ENCODE measurements around the gene RNF212.

The RNF212 gene

DNA sequence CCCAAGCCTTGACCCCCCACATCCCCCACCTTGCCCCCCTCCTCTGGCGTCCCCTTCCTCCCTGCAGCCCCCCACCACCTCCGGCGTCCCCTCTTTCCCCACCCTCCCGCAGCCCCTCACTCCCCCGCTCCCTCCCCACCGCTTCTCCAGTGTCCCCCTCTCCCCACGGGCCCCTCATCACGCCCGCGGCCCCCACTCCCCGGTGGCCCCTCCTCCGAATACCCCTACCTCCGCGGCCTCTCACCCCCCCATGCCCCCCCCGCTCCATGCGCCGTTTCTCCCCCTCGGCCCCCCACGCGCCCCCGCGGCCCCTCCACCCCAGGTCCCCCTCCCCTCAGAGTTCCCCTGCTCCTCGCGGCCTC is 562 bp downstream of the RNF212 start:
- Histone ChIP-seq H3K9me3 (ENCODE audit: control insufficient read depth in 1 of 2, low read length in 2 of 2) (no peaks in the 10 kb centered on the region), H3K27me3 (ENCODE audit: low read depth, low read length) (peaks cover 12% of the 10 kb centered on the region), H3K36me3 (ENCODE audit: control insufficient read depth in 1 of 2, insufficient read depth in 2 of 2, low read length in 2 of 2) (no peaks in the 10 kb centered on the region), H3K27ac (ENCODE audit: low read length) (no peak overlapping the region), H3K4me3 (ENCODE audit: low read depth in 1 of 2, low read length in 2 of 2) (no peak overlapping the region), H3K4me1 (ENCODE audit: control insufficient read depth in 1 of 2, insufficient read depth in 2 of 2, low read length in 2 of 2) (peaks cover 0 to 3% of the 10 kb centered on the region in 2 donors)

DNA sequence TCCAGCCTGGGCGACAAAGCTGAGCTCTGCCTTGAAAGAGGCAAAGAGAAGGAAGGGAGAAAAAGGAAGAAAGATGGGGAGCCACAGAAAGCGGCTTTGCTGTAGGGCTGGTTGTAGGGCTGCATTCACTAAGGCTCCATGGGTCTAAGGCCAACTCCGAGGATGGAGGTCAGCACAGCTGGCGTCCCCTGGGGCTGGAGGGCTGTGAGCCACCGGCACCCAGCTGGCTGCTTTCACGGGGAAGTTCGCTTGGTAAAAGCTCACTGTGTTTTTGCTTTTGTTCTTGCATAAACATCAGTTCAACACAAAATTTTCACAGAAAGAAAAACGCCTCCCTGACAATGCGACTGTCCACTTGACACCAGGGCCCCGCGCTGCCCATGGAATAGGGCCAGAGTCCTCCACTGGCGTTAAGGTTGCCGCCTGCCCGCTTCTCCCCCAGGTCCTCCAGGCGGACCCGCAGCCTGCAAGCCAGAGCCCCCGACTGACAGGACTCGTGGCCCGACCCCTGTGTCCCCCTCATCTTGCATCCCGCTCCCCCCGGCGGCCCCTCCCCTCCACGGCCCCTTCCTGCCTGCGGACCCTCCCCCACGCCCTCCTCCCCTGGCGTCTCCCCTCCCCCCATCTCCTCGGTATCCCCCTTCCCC is 1.1 kb downstream of the RNF212 start:
- H3K27me3 ChIP-seq (ENCODE audit: low read depth, low read length): peaks cover 12% of the 10 kb centered on the region
- H3K36me3 ChIP-seq (ENCODE audit: control insufficient read depth in 1 of 2, insufficient read depth in 2 of 2, low read length in 2 of 2): no peaks in the 10 kb centered on the region
- H3K4me3 ChIP-seq (ENCODE audit: low read depth in 1 of 2, low read length in 2 of 2): no peak overlapping the region
- no peak overlapping the region for H3K27ac ChIP-seq (ENCODE audit: low read length)
- no peaks in the 10 kb centered on the region for H3K9me3 ChIP-seq (ENCODE audit: control insufficient read depth in 1 of 2, low read length in 2 of 2)
- H3K4me1 ChIP-seq (ENCODE audit: control insufficient read depth in 1 of 2, insufficient read depth in 2 of 2, low read length in 2 of 2): peaks cover 0 to 3% of the 10 kb centered on the region in 2 donors

DNA sequence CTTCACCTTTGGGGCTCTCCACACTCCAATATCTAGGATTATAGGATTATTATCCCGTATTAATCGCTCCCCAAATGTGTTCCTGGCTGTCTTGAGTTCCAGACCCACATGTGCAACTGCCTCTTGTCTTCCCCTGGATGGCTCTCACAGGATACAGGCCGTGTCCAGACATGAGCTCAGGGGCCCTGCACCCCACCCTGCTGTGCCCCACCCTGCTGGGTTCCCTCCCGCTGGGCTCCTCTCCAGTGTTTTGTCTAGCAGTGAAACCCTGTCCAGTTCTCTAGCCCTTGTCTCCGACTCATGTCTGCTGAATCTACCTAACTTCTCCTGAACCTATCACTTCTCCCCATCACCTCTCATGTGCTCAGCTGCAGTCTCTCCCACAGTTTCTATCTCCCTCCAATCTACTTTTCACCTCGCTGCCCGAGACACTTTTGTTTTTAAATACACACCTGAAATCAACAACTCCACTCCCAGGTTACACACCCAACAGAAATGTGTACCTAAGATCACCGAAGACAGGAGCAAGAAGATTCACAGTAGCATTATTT is 2.0 kb downstream of the RNF212 start:
- Histone ChIP-seq H3K27ac (ENCODE audit: low read length) (no peak overlapping the region), H3K9me3 (ENCODE audit: control insufficient read depth in 1 of 2, low read length in 2 of 2) (no peaks in the 10 kb centered on the region), H3K4me3 (ENCODE audit: low read depth in 1 of 2, low read length in 2 of 2) (no peak overlapping the region), H3K4me1 (ENCODE audit: control insufficient read depth in 1 of 2, insufficient read depth in 2 of 2, low read length in 2 of 2) (peaks cover 0 to 3% of the 10 kb centered on the region in 2 donors), H3K36me3 (ENCODE audit: control insufficient read depth in 1 of 2, insufficient read depth in 2 of 2, low read length in 2 of 2) (no peaks in the 10 kb centered on the region), H3K27me3 (ENCODE audit: low read depth, low read length) (peaks cover 12% of the 10 kb centered on the region)

DNA sequence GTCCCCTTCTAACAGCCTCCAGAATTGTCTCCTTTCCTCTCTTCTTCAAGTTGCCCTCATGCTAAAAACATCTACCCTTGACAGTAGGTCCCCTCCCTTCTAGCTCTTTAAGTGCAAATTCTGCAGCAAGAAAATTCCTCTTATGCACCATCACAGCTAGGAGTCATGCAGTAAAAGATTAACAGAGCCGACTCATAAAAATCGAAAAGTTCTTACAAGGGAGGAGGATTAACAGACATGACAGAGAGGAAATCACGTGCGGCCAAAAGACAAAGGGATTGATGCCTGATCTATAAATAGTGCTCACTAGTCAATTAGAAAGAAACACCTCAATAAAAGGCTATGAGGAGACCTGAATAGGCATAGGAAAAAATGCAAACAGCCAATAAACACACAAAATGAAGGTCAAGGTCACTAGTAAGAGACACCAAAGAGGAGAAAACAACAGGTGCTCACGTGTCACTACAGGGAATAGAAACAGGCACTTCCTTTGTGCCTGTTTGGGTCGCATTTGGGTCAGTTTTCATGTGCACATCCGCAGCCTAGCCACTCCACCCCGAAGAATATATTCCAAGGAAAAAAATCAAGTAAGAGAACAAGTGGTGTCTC is 3.4 kb downstream of the RNF212 start:
- Histone ChIP-seq H3K27ac (ENCODE audit: low read length) (no peak overlapping the region), H3K36me3 (ENCODE audit: control insufficient read depth in 1 of 2, insufficient read depth in 2 of 2, low read length in 2 of 2) (no peaks in the 10 kb centered on the region), H3K27me3 (ENCODE audit: low read depth, low read length) (peaks cover 12% of the 10 kb centered on the region), H3K4me1 (ENCODE audit: control insufficient read depth in 1 of 2, insufficient read depth in 2 of 2, low read length in 2 of 2) (peaks cover 0 to 3% of the 10 kb centered on the region in 2 donors), H3K9me3 (ENCODE audit: control insufficient read depth in 1 of 2, low read length in 2 of 2) (no peaks in the 10 kb centered on the region), H3K4me3 (ENCODE audit: low read depth in 1 of 2, low read length in 2 of 2) (no peak overlapping the region)

DNA sequence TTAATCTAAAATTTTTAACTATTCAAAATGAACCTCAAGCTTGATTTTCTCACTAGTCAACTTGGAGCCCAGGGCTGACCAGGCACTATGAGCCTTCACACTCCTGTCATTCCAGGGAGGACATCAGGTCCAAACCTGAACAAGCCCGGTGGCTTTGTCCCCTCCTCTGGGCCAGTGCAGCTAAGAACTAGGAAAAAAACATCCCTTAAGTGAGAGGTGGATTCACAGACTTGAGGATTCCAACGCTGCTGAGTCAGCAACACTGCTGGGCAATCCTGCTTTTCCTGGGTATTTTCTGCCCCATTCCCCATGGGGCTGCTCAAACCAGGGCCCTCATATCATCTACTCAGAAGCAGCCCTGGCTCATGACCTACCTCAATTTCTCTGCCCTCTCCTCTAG is 4.0 kb downstream of the RNF212 start:
- Histone ChIP-seq H3K36me3 (ENCODE audit: control insufficient read depth in 1 of 2, insufficient read depth in 2 of 2, low read length in 2 of 2) (no peaks in the 10 kb centered on the region), H3K4me1 (ENCODE audit: control insufficient read depth in 1 of 2, insufficient read depth in 2 of 2, low read length in 2 of 2) (peaks cover 0 to 3% of the 10 kb centered on the region in 2 donors), H3K9me3 (ENCODE audit: control insufficient read depth in 1 of 2, low read length in 2 of 2) (no peaks in the 10 kb centered on the region), H3K27ac (ENCODE audit: low read length) (no peak overlapping the region), H3K4me3 (ENCODE audit: low read depth in 1 of 2, low read length in 2 of 2) (no peak overlapping the region), H3K27me3 (ENCODE audit: low read depth, low read length) (peaks cover 12% of the 10 kb centered on the region)

DNA sequence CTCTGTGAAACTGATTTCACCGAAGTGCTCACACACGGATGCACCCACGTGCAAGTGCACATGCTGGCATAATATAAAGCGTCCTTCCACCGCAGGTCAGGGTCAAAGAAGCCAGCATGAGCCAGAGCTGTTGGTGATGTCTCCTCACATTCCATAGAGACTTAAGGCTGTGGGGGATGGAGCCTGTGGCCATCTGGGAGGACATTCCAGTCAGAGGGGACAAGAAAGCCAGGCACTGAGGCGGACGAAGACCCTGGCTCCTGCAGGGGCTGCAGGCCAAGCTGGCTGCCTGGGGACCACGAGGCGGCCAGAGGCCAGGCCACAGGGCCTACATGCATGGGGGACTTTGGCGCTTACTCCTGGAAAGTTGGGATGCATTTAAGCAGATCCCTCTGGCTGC is 7.7 kb downstream of the RNF212 start:
- H3K4me3 ChIP-seq (ENCODE audit: low read depth in 1 of 2, low read length in 2 of 2): no peak overlapping the region
- H3K36me3 ChIP-seq (ENCODE audit: control insufficient read depth in 1 of 2, insufficient read depth in 2 of 2, low read length in 2 of 2): no peaks in the 10 kb centered on the region
- no peak overlapping the region for H3K27ac ChIP-seq (ENCODE audit: low read length)
- no peaks in the 10 kb centered on the region for H3K4me1 ChIP-seq (ENCODE audit: control insufficient read depth in 1 of 2, insufficient read depth in 2 of 2, low read length in 2 of 2)
- H3K27me3 ChIP-seq (ENCODE audit: low read depth, low read length): peaks cover 2% of the 10 kb centered on the region
- H3K9me3 ChIP-seq (ENCODE audit: control insufficient read depth in 1 of 2, low read length in 2 of 2): no peaks in the 10 kb centered on the region

DNA sequence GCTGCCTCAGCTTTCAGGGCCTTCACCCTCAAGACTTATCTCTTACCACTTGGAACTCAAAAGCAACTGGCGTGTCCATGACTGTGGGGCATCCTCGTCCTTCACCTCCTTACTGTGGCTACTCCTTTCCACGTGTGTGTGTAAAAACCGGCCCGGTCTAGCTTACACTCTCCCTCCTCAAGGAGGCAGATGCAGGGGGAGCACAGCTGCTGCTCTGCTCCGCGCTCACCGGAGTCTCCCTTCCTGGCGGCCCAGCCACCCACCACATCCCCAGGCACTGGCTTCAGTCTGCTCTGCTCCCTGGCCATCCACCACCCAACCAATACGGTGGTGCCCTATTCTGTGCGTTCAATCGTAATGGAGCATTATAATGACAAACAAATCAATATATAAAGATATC is 8.3 kb downstream of the RNF212 start:
- H3K27ac ChIP-seq (ENCODE audit: low read length): no peak overlapping the region
- H3K4me1 ChIP-seq (ENCODE audit: control insufficient read depth in 1 of 2, insufficient read depth in 2 of 2, low read length in 2 of 2): no peaks in the 10 kb centered on the region
- no peak overlapping the region for H3K4me3 ChIP-seq (ENCODE audit: low read depth in 1 of 2, low read length in 2 of 2)
- H3K9me3 ChIP-seq (ENCODE audit: control insufficient read depth in 1 of 2, low read length in 2 of 2): no peaks in the 10 kb centered on the region
- no peaks in the 10 kb centered on the region for H3K27me3 ChIP-seq (ENCODE audit: low read depth, low read length)
- H3K36me3 ChIP-seq (ENCODE audit: control insufficient read depth in 1 of 2, insufficient read depth in 2 of 2, low read length in 2 of 2): no peaks in the 10 kb centered on the region

DNA sequence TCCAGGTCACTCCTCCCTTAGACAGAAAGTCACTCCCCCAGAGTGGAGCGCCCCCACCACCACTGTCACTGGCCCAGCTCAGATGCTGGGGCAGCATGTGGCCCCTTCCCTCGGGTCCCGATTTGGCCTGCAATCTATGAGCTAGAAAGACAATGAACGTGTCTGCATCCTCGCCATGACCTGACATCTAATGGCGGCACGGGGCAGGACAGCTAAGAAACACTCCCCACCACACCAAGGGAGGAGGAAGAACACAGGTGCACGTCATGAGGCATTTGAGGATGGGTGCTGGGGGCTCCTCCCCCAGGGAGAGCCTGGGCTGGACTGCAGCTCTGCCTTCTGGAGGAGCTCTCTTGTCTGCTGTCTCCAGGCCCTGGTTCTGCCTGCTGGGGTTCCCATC is 8.7 kb downstream of the RNF212 start:
- no peaks in the 10 kb centered on the region for H3K36me3 ChIP-seq (ENCODE audit: control insufficient read depth in 1 of 2, insufficient read depth in 2 of 2, low read length in 2 of 2)
- no peaks in the 10 kb centered on the region for H3K27me3 ChIP-seq (ENCODE audit: low read depth, low read length)
- H3K4me3 ChIP-seq (ENCODE audit: low read depth in 1 of 2, low read length in 2 of 2): no peak overlapping the region
- H3K27ac ChIP-seq (ENCODE audit: low read length): no peak overlapping the region
- H3K4me1 ChIP-seq (ENCODE audit: control insufficient read depth in 1 of 2, insufficient read depth in 2 of 2, low read length in 2 of 2): no peaks in the 10 kb centered on the region
- H3K9me3 ChIP-seq (ENCODE audit: control insufficient read depth in 1 of 2, low read length in 2 of 2): no peaks in the 10 kb centered on the region

DNA sequence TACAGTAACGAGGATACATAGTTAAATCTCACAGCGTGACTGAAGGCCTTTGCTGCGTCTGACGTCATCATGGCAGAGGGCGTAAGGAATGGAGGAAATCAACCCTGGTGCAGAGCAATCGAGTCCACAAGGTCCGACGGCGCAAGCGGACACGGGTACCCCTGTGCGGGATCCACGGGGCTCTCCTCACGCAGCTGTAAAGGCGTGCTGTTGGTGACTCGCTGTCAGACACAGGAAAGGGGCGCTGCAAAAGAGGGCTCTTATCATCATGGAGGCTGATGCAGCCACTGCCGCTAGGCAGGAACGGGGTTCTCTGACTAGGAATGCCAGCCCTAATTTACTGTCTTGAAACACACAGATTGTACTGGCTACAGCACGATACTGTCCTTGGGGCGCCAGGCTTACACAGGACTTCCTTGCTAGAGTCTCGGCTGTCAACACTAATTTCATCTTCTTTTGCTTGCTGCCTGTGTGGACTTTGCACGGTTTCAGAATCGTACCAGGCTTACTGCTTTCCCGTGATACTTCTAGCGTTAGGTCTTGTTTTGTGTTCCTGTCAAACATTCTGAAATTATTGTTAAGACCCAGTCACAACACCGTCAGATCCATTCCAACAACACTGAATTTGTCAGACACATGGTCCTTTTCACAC is 13.6 kb downstream of the RNF212 start:
- no peaks in the 10 kb centered on the region for H3K9me3 ChIP-seq (ENCODE audit: control insufficient read depth in 1 of 2, low read length in 2 of 2)
- no peaks in the 10 kb centered on the region for H3K27me3 ChIP-seq (ENCODE audit: low read depth, low read length)
- no peak overlapping the region for H3K4me3 ChIP-seq (ENCODE audit: low read depth in 1 of 2, low read length in 2 of 2)
- H3K36me3 ChIP-seq (ENCODE audit: control insufficient read depth in 1 of 2, insufficient read depth in 2 of 2, low read length in 2 of 2): no peaks in the 10 kb centered on the region
- H3K27ac ChIP-seq (ENCODE audit: low read length): no peak overlapping the region
- H3K4me1 ChIP-seq (ENCODE audit: control insufficient read depth in 1 of 2, insufficient read depth in 2 of 2, low read length in 2 of 2): no peaks in the 10 kb centered on the region

DNA sequence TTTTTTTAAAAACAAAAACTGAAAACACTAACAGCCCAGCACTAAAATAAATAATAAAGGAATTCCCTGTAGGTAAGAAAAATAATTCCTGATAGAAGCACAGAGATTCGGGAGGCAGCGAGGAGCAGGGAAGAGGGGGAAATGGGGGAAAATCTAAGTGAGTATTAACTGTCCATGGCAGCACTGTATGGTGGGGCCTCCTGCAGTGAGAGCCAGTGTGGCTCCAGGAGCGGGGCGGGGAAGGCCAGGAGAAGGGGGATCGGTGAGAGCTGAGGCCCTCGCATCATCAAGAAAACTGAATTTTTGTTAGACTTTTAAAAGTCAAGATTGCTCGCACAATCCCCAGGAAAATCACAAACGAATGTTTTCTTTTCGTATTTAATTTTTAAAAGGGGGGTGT is 14.1 kb downstream of the RNF212 start:
- no peaks in the 10 kb centered on the region for H3K9me3 ChIP-seq (ENCODE audit: control insufficient read depth in 1 of 2, low read length in 2 of 2)
- no peaks in the 10 kb centered on the region for H3K36me3 ChIP-seq (ENCODE audit: control insufficient read depth in 1 of 2, insufficient read depth in 2 of 2, low read length in 2 of 2)
- H3K27ac ChIP-seq (ENCODE audit: low read length): no peak overlapping the region
- no peak overlapping the region for H3K4me3 ChIP-seq (ENCODE audit: low read depth in 1 of 2, low read length in 2 of 2)
- H3K4me1 ChIP-seq (ENCODE audit: control insufficient read depth in 1 of 2, insufficient read depth in 2 of 2, low read length in 2 of 2): no peaks in the 10 kb centered on the region
- H3K27me3 ChIP-seq (ENCODE audit: low read depth, low read length): no peaks in the 10 kb centered on the region

DNA sequence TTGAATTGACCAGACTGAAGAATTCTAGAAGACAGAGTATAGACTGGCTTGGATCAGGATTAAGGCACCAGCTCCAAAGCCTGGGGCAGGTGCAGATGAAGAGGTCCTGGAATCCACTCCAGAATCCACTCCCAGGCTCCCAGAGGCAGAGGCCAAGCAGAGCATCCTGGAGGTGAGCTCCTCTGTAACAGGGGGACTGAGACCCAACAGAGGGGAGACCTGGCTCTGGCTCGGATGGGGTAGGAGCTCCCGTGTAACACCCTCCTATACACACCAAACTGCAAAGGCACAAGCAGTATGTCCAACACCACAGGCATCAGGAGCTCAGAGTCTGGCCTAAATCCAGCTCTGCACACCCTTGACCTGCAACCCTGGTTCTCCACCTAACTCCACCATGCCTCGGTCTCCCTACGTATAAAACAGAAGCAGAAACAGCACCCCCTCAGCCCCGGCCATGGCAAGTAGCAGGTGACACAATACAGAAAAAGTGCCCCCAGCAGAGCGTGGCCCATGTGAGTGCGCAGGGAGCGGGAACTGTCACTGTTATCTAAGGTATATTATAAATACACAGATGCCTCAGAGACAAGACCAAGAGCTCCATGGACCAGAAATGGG is 14.9 kb downstream of the RNF212 start:
- Histone ChIP-seq H3K36me3 (ENCODE audit: control insufficient read depth in 1 of 2, insufficient read depth in 2 of 2, low read length in 2 of 2) (no peaks in the 10 kb centered on the region), H3K9me3 (ENCODE audit: control insufficient read depth in 1 of 2, low read length in 2 of 2) (no peaks in the 10 kb centered on the region), H3K4me1 (ENCODE audit: control insufficient read depth in 1 of 2, insufficient read depth in 2 of 2, low read length in 2 of 2) (no peaks in the 10 kb centered on the region), H3K27ac (ENCODE audit: low read length) (no peak overlapping the region), H3K4me3 (ENCODE audit: low read depth in 1 of 2, low read length in 2 of 2) (no peak overlapping the region), H3K27me3 (ENCODE audit: low read depth, low read length) (no peaks in the 10 kb centered on the region)

All from muscle layer of duodenum (tissue), 2 donors.